T47D (cell line): ENCODE results near the gene STYXL1.

Experiments
- DNase-seq, 2 experiments: peaks; one replicate each; pipeline versions ENCODE4 v3.0.0 to v3.0.0-alpha.2; 2011 to 2012; ENCODE audit warnings: low read depth in 1 of 2, low spot score in 1 of 2
- JUND ChIP-seq: IDR thresholded peaks from 2 replicates; pipeline ENCODE4 v1.6.1; 2012; ENCODE audit warnings: low read depth
- in situ Hi-C: cut with HindIII; loops from 2 replicates; pipeline ENCODE4 v1.10.0; 2016; ENCODE audit warnings: low sequenced_read_pairs, low pct_unique_long_range_greater_than_20kb

STYXL1 gene

DNA sequence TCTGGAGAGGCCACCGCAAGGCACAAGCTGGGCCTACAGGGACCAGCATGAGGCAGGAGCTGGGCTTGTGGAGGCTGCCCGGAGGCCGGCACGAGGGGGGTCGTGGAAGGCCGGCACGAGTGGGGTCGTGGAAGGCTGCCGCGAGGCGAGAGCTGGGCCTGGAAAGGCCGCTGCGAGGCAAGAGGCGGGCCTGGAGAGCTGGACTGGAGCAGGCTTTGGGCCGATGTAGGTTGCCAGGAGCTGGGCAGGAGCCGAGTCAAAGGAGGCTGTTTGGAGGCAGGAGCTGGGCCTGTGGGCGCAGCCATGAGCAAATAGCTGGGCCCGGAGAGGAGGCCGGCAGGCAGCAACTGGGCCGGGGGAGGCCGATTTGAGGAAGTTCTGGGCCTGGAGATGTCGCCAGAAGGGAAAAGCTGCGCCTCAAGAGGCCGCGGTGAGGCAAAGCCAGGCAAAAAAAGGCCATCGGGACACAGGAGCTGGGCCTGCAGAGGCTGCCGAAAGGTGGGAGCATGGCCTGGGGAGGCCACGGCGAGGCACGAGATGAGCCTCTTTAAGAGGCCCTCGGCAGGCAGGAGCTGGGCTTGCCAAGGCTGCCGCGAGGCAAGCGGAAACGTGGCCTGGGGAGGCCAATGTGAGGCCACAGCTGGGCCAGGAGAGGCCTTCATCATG lies 26.6 kb upstream of the STYXL1 start:
- DNase-seq, result no peak
- in situ Hi-C loops, result no loop called here
- TF ChIP-seq JUND, result no peak

DNA sequence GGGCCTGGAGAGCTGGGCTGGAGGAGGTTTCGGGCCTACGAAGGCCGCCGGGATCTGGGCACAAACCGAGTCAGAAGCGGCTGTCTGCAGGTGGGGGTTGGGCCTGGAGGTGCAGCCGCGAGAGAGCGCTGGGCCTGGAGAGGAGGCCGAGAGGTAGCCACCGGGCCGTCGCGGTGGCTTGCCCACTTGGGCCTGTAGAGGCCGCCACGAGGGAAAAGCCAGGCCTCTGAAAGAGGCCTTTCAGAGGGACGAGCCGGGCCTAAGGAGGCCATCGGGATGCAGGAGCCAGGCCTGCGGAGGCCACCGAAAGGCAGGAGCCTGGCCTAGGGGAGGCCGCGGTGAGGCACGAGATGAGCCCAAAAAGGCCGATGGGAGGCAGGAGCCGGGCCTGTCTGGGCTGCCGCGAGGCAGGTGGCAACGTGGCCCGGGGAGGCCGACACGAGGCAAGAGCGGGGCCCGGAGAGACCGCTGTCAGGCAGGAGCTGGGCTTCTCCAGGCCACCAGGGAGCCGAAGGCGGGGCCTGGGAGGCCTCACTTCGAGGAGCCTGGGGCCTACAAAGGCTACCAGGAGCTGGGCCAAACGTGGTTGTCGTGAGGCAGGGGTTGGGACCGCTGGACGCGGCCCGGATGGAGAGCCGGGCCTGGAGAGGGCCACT lies 25.7 kb upstream of the STYXL1 start:
- DNase-seq, result no peak
- TF ChIP-seq JUND, result no peak
- in situ Hi-C loops, result no loop called here

DNA sequence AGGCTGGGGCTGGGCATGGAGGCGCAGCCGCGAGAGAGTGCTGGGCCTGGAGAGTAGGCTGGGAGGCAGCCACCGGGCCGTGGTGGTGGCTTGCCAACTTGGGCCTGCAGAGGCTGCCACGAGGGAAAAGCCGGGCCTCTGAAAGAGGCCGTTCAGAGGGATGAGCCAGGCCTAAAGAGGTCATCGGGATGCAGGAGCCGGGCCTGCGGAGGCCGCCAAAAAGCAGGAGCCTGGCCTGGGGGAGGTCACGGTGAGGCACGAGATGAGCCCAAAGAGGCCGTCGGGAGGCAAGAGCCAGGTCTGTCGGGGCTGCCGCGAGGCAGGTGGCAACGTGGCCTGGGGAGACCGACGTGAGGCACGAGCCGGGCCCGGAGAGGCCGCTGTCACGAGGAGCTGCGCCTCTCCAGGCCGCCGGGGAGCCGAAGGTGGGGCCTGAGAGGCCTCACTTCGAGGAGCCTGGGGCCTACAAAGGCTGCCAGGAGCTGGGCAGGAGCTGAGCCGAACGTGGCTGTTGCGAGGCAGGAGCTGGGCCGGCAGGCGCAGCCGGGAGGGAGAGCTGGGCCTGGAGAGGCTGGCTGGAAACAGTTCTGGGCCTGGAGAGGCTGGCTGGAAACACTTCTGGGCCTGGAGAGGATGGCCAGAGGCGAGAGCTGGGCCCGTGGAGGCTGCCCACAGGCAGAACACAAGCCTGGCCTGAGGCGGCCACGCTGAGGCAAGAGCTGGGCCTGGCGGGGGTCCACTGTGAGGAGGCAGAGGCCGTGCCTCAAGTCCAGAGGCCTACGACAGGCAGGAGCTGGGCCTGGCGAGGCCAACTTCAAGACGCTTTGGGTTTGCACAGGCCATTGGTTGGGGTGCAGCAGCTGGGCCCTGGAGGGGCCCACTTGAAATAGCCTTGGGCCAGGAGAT lies 24.7 kb upstream of the STYXL1 start:
- TF ChIP-seq JUND, result no peak
- in situ Hi-C loops, result no loop called here
- DNase-seq, result no peak

DNA sequence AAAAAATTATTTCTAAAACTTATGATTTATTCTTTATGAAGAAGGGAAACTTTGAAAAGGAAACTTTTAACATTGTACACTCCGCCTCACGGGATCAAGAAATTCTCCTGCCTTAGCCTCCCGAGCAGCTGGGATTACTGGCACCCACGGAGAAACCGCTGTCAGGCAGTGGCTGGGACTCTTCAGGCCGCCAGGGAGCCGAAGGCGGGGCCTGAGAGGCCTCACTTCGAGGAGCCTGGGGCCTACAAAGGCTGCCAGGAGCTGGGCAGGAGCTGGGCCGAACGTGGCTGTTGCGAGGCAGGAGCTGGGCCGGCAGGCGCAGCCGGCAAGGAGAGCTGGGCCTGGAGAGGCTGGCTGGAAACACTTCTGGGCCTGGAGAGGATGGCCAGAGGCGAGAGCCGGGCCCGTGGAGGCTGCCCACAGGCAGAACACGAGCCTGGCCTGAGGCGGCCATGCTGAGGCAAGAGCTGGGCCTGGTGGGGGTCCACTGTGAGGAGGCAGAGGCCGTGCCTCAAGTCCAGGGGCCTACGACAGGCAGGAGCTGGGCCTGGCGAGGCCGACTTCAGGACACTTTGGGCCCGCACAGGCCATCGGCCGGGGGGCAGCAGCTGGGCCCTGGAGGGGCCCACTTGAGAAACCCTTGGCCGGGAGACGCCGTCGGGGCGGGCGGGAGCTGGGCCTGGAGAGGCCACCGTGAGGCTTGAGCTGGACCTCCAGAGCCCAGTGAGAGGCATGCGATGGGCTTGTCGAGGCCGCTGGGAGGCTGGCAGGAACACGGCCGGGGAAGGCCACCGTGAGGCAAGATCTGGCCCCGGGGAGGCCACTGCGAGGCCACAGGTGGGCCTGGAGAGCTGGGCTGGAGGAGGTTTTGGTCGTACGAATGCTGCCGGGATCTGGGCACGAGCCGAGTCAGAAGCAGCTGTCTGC lies 23.8 kb upstream of the STYXL1 start:
- no peak for DNase-seq
- TF ChIP-seq JUND, result no peak
- in situ Hi-C loops, result no loop called here

DNA sequence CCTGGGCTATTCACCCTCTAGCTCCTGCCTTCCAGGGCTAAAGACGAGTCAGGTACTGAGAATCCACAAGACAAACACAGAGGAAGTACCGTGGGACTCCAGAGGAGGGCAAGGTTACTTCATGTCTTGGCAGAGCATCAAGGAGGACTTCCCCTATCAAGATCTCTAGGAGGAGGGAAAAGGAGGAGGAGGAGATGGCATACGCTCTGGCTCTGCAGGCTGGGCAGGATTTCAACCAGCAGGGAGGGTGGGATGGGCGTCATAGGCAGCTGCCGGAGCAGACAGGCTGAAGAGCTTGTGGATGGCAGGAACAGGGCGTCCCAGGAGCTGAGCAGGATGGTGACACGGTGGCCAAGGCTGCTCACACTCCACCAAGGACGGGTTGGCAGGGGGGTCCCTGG lies 21.4 kb upstream of the STYXL1 start:
- no peak for TF ChIP-seq JUND
- DNase-seq, result peak in 1 of 2 experiments; percentile 91
- in situ Hi-C loops, result no loop called here

DNA sequence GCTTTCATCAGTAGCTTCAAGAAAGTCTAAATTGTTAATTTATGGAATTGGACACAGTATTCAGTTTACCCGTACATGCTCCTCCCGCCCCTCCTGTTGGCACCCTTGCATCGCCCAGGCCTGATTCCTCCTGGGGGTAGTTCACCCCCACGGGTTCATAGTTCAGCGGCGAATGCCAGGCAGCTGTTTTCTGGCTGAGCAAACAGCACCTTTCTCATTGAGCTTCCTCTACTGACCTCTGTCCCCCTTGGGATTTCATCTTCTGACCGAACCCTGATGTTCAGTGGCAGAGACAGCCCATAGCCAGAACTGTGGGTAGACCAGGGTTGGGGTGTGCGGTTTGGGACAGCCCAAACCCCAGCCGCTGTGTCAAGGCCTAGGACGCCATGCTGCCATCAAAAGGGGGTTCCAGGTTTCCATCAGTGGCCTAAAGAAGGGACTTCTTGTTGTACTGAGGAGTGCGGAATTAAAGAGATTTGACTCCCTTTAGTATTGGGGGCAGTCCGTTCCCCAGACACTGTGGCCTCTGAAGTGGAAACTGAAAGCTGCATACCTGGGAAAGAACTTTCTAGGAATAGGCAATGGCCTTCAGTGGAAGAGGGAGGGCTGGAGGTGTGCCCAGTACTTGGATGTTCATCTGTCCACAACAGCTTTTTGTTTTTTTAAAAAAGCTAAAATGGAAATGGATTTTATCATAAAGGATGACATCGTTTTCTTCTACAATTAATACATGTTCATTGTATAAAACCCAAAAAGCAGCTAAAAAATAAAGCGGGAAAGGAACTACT lies 19.1 kb upstream of the STYXL1 start:
- no peak for TF ChIP-seq JUND
- in situ Hi-C loops, result no loop called here
- no peak for DNase-seq

DNA sequence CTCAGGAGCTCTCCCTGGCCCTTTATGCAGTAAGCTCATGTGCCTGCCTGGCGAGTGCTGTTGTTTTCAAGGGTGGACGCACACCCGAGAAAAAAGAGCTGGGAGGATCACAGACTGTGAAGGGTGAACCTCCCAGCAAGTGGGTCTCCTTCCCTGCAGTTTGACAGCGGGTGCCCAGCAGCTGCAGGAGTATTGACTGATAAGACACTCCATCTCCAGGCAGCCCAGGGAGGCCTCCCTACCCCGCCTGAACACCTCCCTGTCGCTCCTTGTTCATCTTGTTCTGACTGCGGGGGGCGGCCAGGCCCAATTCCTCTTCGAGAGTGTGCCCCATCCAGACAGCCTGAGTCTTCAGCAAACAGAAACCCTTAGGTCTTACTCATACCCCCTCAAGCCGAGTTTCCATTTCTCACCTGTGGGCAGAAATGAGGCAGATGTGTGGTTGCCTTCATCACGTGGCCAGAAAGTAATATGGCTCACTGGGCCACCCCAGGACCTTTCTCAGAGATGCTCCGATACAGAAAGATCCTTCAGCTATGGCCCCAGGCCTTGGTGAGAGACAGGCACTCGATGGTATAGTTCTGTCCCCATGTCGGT lies 17.3 kb upstream of the STYXL1 start:
- no peak for TF ChIP-seq JUND
- no peak for DNase-seq
- in situ Hi-C loops, result no loop called here

DNA sequence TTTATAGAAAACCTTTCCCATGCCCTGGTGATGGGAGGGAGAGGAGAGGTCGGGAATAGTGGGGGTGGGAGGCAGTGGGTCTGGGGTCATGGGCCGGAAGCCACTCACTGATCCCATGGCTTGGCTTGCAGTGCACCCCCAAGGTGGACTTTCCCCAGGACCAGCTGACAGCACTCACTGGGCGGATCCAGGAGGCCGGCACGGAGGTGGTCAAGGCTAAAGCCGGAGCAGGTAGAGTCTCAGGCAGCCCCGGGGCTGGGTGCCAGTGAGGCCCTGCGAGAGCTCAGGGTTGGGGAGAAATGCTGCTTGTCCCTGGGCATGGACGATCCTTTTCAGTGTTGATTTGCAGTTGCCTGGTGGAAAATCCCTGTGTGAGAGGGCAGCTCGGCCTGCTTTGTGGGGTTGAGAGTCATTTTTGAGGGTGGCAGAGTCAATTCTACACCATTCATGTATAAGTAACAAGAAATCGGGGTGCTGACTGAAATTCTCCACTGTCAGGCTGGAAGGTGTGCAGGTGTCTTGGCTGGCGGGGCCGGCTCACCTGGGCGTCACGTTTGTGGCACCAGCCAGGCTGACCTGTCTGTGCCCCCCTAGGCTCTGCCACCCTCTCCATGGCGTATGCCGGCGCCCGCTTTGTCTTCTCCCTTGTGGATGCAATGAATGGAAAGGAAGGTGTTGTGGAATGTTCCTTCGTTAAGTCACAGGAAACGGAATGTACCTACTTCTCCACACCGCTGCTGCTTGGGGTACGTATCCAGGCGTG lies 16.6 kb upstream of the STYXL1 start:
- in situ Hi-C loops, result no loop called here
- TF ChIP-seq JUND, result no peak
- DNase-seq, result no peak

DNA sequence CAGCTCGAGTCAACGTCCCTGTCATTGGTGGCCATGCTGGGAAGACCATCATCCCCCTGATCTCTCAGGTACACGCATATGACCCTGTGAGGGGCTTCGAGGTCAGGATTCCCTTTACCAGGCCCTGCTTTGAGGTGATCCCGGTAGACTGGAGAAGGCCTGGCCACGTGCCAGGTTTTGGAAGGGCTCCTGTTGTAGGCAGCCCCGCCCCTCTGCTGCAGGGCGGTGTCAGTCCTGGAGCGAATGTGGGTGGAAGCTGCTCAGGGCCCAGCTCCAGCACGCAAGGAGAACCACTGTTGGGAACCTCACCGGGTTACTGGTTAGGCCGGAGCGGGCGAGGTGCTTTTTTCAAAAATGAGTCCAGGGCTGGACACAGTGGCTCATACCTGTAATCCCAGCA lies 15.7 kb upstream of the STYXL1 start:
- peak in 1 of 2 experiments; percentile 31 for DNase-seq
- in situ Hi-C loops, result no loop called here
- TF ChIP-seq JUND, result no peak

DNA sequence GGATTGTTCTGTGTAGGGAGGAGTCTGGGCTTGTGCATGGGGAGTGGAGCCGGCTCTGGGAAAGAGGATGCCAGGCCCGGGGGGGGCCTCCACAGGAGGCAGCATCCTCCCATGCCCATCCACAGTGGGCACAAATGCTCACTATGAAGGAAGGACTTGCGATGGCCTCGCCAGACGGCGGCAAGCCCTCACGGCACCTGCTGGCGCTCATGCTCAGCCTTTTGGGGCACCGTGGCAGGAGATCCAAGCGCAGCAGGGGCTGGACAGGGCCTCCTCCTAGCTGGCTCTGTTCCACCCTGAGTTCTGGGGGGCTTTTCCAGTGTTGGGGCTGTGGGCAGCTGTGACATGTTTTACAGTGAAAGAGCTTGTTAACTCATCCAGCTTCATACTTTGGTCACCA lies 15.3 kb upstream of the STYXL1 start:
- in situ Hi-C loops, result no loop called here
- no peak for TF ChIP-seq JUND
- no peak for DNase-seq
